CD4-positive, alpha-beta T cell treated with Interleukin-6 at 100 ng/mL for 8 hours (primary cell): ENCODE measurements around the gene STXBP6.
"Not testable (repeated sequence)": the region's sequence is repeated elsewhere in the genome, so short reads cannot be mapped to it uniquely, and the experiment has no call there.

Experiments
- DNase-seq: peaks from one replicate; pipeline ENCODE4 v3.0.0-alpha.2; 2020; ENCODE audit warnings: mixed read lengths, low spot score

Gene STXBP6

GRCh38 chr14:24857277-24857676 lies 192.7 kb downstream of the STXBP6 start:
- no peak for DNase-seq

- no peak for DNase-seq
Observed at GRCh38 chr14:24853446-24853845, 196.5 kb downstream of the STXBP6 start.

GRCh38 chr14:24852312-24853060 lies 197.5 kb downstream of the STXBP6 start:
- no peak for DNase-seq

- DNase-seq: no peak
Observed at GRCh38 chr14:24851837-24852236, 198.1 kb downstream of the STXBP6 start.

- DNase-seq: no peak
Observed at GRCh38 chr14:24851406-24851805, 198.5 kb downstream of the STXBP6 start.

- no peak for DNase-seq
Observed at GRCh38 chr14:24850072-24850471, 199.9 kb downstream of the STXBP6 start.

GRCh38 chr14:24849471-24849870 lies 200.5 kb downstream of the STXBP6 start:
- DNase-seq: no peak

GRCh38 chr14:24848102-24848790 lies 201.7 kb downstream of the STXBP6 start:
- no peak for DNase-seq

- DNase-seq: no peak
Observed at GRCh38 chr14:24847568-24848095, 202.3 kb downstream of the STXBP6 start.

- no peak for DNase-seq
Observed at GRCh38 chr14:24846261-24846660, 203.7 kb downstream of the STXBP6 start.

GRCh38 chr14:24845851-24846250 lies 204.1 kb downstream of the STXBP6 start:
- no peak for DNase-seq

- DNase-seq: no peak
Observed at GRCh38 chr14:24844011-24844410, 205.9 kb downstream of the STXBP6 start.

- DNase-seq: no peak
Observed at GRCh38 chr14:24843494-24843893, 206.5 kb downstream of the STXBP6 start.

GRCh38 chr14:24840204-24840893 lies 209.6 kb downstream of the STXBP6 start:
- no peak for DNase-seq

GRCh38 chr14:24839617-24840203 lies 210.2 kb downstream of the STXBP6 start:
- DNase-seq: no peak

GRCh38 chr14:24838945-24839616 lies 210.9 kb downstream of the STXBP6 start:
- no peak for DNase-seq

- no peak for DNase-seq
Observed at GRCh38 chr14:24837280-24838046, 212.5 kb downstream of the STXBP6 start.

GRCh38 chr14:24836324-24836723 lies 213.6 kb downstream of the STXBP6 start:
- not testable (repeated sequence) for DNase-seq

GRCh38 chr14:24834956-24835355 lies 215.0 kb downstream of the STXBP6 start:
- DNase-seq: no peak

- no peak for DNase-seq
Observed at GRCh38 chr14:24833385-24833784, 216.6 kb downstream of the STXBP6 start.

- no peak for DNase-seq
Observed at GRCh38 chr14:24831677-24832076, 218.3 kb downstream of the STXBP6 start.
